ENCODE measurements around the gene CCIN.

CCIN gene

DNA sequence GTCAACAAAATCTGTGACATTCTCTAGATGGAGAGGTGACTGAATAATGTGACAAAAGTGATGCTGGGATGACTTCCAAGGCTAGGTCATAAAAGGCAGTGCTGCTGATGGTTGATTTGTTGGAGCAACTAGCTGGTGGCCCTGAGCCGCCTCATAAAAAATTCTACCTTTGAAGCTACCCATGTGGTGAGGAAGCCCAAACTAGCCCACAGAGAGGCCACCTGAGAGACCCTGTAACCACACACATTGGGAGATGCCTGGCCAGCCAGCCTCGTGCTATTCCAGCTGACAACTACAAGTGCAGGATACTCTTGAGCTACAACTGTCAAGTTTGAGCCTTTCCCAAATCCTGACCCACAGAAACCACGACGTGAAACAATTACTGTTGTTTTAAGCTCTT lies 44.2 kb downstream of the CCIN start:
- TF ChIP-seq, protein P1, sequence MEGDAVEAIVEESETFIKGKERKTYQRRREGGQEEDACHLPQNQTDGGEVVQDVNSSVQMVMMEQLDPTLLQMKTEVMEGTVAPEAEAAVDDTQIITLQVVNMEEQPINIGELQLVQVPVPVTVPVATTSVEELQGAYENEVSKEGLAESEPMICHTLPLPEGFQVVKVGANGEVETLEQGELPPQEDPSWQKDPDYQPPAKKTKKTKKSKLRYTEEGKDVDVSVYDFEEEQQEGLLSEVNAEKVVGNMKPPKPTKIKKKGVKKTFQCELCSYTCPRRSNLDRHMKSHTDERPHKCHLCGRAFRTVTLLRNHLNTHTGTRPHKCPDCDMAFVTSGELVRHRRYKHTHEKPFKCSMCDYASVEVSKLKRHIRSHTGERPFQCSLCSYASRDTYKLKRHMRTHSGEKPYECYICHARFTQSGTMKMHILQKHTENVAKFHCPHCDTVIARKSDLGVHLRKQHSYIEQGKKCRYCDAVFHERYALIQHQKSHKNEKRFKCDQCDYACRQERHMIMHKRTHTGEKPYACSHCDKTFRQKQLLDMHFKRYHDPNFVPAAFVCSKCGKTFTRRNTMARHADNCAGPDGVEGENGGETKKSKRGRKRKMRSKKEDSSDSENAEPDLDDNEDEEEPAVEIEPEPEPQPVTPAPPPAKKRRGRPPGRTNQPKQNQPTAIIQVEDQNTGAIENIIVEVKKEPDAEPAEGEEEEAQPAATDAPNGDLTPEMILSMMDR (IDR thresholded peaks at IDR 0.05; ENCODE audit: insufficient read depth, low read depth, low read length, missing control alignments): no peak
- H3K4me3 ChIP-seq (ENCODE audit: low read length): no peak overlapping the region
- no peak for DNase-seq (ENCODE audit: low read depth)

DNA sequence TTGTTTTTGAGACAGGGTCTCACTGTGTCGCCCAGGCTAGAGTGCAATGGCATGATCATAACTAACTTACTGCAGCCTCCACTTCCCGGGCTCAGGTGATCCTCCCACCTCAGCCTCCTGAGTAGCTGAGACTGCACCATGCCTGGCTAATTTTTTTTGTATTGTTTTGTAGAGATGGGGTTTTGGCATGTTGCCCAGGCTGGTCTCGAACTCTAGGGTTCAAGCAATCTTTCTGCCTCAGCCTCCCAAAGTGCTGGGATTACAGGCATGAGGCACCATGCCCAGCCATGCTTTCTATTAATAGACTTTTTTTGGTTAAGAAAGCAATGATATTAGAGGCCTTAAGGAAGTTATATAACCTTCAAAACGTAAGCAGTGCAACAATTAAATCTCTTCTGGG lies 44.8 kb downstream of the CCIN start:
- TF ChIP-seq, protein P1 (IDR thresholded peaks at IDR 0.05; ENCODE audit: insufficient read depth, low read depth, low read length, missing control alignments): no peak
- H3K4me3 ChIP-seq (ENCODE audit: low read length): no peak overlapping the region
- no peak for DNase-seq (ENCODE audit: low read depth)

DNA sequence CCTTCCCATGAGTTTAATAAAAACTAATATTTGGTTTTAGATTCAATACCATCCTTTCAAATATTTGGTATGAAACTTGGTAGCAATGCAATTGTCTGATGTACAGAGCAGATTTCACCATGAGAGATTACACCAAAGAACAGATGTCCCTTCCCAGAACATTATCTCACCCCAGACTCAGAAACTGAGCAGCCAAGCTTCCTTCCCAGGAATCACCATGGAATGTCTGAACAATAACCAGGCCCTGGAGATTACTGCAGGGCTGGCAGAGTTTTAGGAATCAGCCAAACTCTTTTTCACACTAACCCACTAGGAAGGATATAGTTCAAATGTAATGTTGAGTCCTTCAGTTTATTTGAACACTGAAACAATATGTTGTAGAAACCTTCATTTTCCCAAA lies 45.4 kb downstream of the CCIN start:
- no peak overlapping the region for H3K4me3 ChIP-seq (ENCODE audit: low read length)
- TF ChIP-seq, protein P1 (IDR thresholded peaks at IDR 0.05; ENCODE audit: insufficient read depth, low read depth, low read length, missing control alignments): no peak
- DNase-seq (ENCODE audit: low read depth): no peak

DNA sequence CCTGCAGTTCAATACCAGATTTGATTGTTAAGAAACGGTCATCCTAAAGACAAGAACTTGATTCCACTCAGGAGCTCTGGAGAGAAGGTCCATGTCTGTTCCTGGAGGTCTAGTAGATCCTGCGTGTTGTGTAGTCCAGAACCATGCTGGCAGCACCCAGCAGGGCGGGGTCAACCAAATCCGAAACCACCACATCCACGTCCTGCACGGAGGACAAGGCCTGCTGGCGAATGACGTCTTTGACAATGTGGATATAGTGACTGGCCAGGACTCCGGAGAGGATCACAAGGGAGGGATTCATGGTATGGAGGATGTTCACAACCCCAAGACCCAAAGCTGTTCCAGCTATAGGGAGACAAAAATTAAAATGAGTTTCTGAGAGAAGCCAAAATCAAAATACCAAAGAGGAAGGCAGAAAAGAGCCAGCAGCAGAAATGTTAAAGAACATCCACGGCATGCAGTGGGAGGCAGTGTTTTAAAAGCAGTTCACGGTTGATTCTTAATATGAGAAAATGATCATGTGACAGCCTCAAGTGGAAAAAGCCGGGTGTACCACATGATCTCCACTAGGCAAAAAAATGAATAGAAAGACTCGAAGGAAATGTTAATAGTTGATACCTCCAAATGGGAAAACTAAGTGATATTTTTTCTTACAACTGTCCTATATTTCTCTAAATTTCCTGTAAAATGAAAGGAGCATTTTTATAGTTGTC lies 48.2 kb downstream of the CCIN start:
- H3K4me3 ChIP-seq (ENCODE audit: low read length): no peak overlapping the region
- no peak for DNase-seq (ENCODE audit: low read depth)
- TF ChIP-seq, protein P1 (IDR thresholded peaks at IDR 0.05; ENCODE audit: insufficient read depth, low read depth, low read length, missing control alignments): no peak

DNA sequence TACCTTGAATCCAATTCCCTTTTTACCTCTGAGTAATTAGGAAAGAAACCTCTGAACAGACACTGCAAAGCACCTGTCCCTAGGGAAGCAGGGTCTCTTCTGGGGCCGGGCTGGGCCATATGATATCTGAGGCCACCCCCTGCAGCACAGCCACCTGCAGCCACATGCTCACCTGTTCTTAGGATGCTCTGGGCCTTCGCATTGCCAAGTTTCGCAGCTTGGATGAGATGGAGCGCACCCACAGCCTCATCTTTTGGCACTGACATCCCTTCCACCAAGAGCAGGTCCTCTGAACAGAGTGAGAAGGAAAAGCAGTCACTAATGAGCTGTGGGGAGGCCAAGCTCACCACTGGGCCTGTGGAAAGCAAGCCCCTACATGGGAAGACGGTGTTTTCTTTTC lies 48.8 kb downstream of the CCIN start:
- no peak overlapping the region for H3K4me3 ChIP-seq (ENCODE audit: low read length)
- no peak for DNase-seq (ENCODE audit: low read depth)
- TF ChIP-seq, protein P1 (IDR thresholded peaks at IDR 0.05; ENCODE audit: insufficient read depth, low read depth, low read length, missing control alignments): no peak

DNA sequence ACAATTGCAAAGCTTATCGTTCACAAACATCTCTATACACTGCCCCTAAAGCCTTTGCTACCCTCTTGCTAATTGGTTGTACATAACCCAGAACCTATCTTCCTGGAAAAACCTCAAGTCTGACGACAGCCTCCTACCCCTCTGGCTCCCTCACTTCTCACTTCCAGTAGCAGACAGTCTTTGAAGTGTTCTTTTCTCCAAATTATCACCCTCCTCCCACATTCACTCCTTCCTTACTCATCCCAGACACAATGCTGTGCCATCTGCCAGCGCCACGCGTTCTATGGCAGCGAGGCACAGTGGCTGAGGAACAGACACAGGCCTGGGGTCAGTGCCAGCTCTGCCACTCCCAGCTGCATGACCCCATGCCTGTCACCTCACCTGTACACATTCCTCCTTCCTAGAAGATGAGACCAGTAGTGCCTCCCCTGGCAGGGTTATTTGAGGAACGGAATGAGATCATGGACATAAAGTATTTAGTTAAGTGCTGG lies 49.3 kb downstream of the CCIN start:
- DNase-seq (ENCODE audit: low read depth): no peak
- TF ChIP-seq, protein P1 (IDR thresholded peaks at IDR 0.05; ENCODE audit: insufficient read depth, low read depth, low read length, missing control alignments): no peak
- H3K4me3 ChIP-seq (ENCODE audit: low read length): no peak overlapping the region
